Transverse colon (tissue), 4 donors: Measurements from ENCODE around the gene DNASE1L2.

ENCODE experiments used
- CTCF ChIP-seq, 5 experiments: fragments of 200-600 bp in 3 of 5; fragments of 450-650 bp in 2 of 5; sonication (generic) in 3 of 5; IDR thresholded peaks; 1 replicate in 2 of 5; 2 replicates in 3 of 5; pipeline ENCODE4 v1.5.1; 2016 to 2017; ENCODE audit warnings: antibody characterized with exemption in 5 of 5, inconsistent platforms in 3 of 5, mild to moderate bottlenecking in 2 of 5, moderate library complexity in 1 of 5
- EP300 ChIP-seq: sonication (generic); formaldehyde crosslinking; IDR thresholded peaks from one replicate; pipeline ENCODE4 v1.6.1; 2017; ENCODE audit warnings: antibody characterized with exemption, low read depth
- POLR2A ChIP-seq: fragments of 450-650 bp; IDR thresholded peaks from one replicate; pipeline ENCODE4 v1.6.1; 2016; ENCODE audit warnings: antibody characterized with exemption, mild to moderate bottlenecking, moderate library complexity
- POLR2AphosphoS5 ChIP-seq, 3 donors: sonication (generic); formaldehyde crosslinking; IDR thresholded peaks; one replicate each; pipeline ENCODE4 v1.6.1; 2016; ENCODE audit warnings: antibody characterized with exemption in 3 of 3

DNA sequence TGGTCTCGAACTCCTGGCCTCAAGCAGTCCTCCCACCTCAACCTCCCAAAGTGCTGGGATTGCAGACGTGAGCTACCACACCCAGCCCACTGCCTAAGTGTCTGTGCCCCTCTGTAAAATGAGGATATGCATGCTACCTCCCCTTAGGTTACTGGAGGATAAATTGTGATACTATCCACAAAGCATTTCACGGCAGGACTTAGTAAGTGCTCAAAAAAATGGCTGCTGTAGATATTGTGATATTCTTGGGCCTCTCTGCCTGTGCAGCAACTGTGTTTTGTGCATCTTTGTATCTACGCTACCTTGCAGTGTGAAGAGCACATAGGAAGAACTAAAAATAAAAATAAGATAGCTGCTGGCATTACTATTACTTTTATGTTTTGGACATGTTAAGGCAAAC is 38.0 kb upstream of the DNASE1L2 start:
- TF ChIP-seq CTCF (IDR thresholded peaks at IDR 0.05) (no peak), POLR2A (no peak), POLR2AphosphoS5 (IDR thresholded peaks at IDR 0.05) (no peak), EP300 (no peak)
